ENCODE data around the gene SMYD3.
"Not testable (repeated sequence)": the region's sequence is repeated elsewhere in the genome, so short reads cannot be mapped to it uniquely, and the experiment has no call there.

SMYD3 gene

DNA sequence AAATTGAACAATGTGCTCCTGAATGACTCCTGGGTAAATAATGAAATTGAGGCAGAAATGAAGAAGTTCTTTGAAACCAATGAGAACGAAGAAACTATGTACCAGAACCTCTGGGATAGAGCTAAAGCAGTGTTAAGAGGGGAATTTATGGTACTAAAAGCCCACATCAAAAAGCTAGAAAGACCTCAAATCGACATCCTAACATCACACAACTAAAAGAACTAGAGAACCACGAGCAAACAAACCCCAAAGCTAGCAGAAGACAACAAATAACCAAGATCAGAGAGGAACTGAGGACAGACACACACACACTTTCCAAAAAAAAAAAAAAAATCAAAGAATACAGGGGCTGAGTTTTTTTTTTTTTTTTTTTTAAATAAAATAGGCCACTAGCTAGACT is 564.2 kb downstream of the SMYD3 start:
- DNase-seq, result no peak
- no peaks in the 10 kb centered on the region for H3F3A ChIP-seq (ENCODE audit: insufficient read depth, low read length)
- no peak overlapping the region for H3K4me2 ChIP-seq (ENCODE audit: low read depth, low read length)
- H3K27ac ChIP-seq (ENCODE audit: low read length), result no peak overlapping the region
- no peak overlapping the region for H2AFZ ChIP-seq (ENCODE audit: low read length)
- no peaks in the 10 kb centered on the region for H3K79me2 ChIP-seq (ENCODE audit: low read length)
- H3K27me3 ChIP-seq (replicated peaks; ENCODE audit: insufficient read depth, low read length), result no peaks in the 10 kb centered on the region
- H3K4me3 ChIP-seq (ENCODE audit: low read length), result no peak overlapping the region
- H3K9ac ChIP-seq (ENCODE audit: low read length), result no peak overlapping the region
- no peaks in the 10 kb centered on the region for H3K36me3 ChIP-seq (replicated peaks; ENCODE audit: insufficient read depth, low read length)
- TF ChIP-seq EZH2 (optimal IDR thresholded peaks at IDR 0.05; ENCODE audit: low read depth, low read length), result no peak
- TF ChIP-seq, protein P1, sequence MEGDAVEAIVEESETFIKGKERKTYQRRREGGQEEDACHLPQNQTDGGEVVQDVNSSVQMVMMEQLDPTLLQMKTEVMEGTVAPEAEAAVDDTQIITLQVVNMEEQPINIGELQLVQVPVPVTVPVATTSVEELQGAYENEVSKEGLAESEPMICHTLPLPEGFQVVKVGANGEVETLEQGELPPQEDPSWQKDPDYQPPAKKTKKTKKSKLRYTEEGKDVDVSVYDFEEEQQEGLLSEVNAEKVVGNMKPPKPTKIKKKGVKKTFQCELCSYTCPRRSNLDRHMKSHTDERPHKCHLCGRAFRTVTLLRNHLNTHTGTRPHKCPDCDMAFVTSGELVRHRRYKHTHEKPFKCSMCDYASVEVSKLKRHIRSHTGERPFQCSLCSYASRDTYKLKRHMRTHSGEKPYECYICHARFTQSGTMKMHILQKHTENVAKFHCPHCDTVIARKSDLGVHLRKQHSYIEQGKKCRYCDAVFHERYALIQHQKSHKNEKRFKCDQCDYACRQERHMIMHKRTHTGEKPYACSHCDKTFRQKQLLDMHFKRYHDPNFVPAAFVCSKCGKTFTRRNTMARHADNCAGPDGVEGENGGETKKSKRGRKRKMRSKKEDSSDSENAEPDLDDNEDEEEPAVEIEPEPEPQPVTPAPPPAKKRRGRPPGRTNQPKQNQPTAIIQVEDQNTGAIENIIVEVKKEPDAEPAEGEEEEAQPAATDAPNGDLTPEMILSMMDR (IDR thresholded peaks at IDR 0.05; ENCODE audit: low read length), result no peak
- TF ChIP-seq EZH2phosphoT487 (IDR thresholded peaks at IDR 0.05; ENCODE audit: low read length), result no peak
- H3K4me1 ChIP-seq (ENCODE audit: low read length), result peaks cover 7% of the 10 kb centered on the region; the same call in 1 of the 2 replicates
- H3K9me3 ChIP-seq (replicated peaks; ENCODE audit: insufficient read depth, low read length), result no peaks in the 10 kb centered on the region
- no peaks in the 10 kb centered on the region for H4K20me1 ChIP-seq (ENCODE audit: insufficient read depth, low read length)
- no peaks in the 10 kb centered on the region for H3K9me2 ChIP-seq (replicated peaks; ENCODE audit: insufficient read depth, low read length)

DNA sequence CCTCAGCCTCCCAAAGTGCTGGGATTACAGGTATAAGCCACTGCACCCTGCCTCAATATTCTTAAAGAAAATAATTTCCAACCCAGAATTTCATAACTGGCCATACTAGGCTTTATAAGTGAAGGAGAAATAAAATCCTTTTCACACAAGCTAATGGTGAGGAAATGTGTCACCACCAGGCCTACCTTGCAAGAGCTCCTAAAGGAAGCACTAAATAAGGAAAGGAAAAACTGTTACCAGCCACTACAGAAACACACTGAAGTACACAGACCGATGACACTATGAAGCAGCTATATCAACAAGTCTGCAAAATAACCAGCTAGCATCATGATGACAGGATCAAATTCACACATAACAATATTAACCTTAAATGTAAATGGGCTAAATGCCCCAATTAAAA is 565.3 kb downstream of the SMYD3 start:
- not testable (repeated sequence) for H3K79me2 ChIP-seq (ENCODE audit: low read length); H3K36me3 ChIP-seq (replicated peaks; ENCODE audit: insufficient read depth, low read length); H3K27me3 ChIP-seq (replicated peaks; ENCODE audit: insufficient read depth, low read length); H3K9me2 ChIP-seq (replicated peaks; ENCODE audit: insufficient read depth, low read length); H3K4me3 ChIP-seq (ENCODE audit: low read length); H4K20me1 ChIP-seq (ENCODE audit: insufficient read depth, low read length); H3K9ac ChIP-seq (ENCODE audit: low read length); H3F3A ChIP-seq (ENCODE audit: insufficient read depth, low read length); H3K4me2 ChIP-seq (ENCODE audit: low read depth, low read length); H3K9me3 ChIP-seq (replicated peaks; ENCODE audit: insufficient read depth, low read length); H3K4me1 ChIP-seq (ENCODE audit: low read length); H2AFZ ChIP-seq (ENCODE audit: low read length); H3K27ac ChIP-seq (ENCODE audit: low read length); DNase-seq

GRCh38 chr1:245939756-245940345 is 567.2 kb downstream of the SMYD3 start:
- DNase-seq, result no peak
- Histone ChIP-seq H3K27ac (ENCODE audit: low read length) (no peak overlapping the region), H4K20me1 (ENCODE audit: insufficient read depth, low read length) (no peaks in the 10 kb centered on the region), H3K9ac (ENCODE audit: low read length) (no peak overlapping the region), H3K9me2 (replicated peaks; ENCODE audit: insufficient read depth, low read length) (no peaks in the 10 kb centered on the region), H3K27me3 (replicated peaks; ENCODE audit: insufficient read depth, low read length) (no peaks in the 10 kb centered on the region), H2AFZ (ENCODE audit: low read length) (no peak overlapping the region), H3K9me3 (replicated peaks; ENCODE audit: insufficient read depth, low read length) (no peaks in the 10 kb centered on the region), H3F3A (ENCODE audit: insufficient read depth, low read length) (no peaks in the 10 kb centered on the region), H3K4me3 (ENCODE audit: low read length) (no peak overlapping the region), H3K36me3 (replicated peaks; ENCODE audit: insufficient read depth, low read length) (no peaks in the 10 kb centered on the region), H3K4me1 (ENCODE audit: low read length) (no peaks in the 10 kb centered on the region), H3K79me2 (ENCODE audit: low read length) (no peaks in the 10 kb centered on the region), H3K4me2 (ENCODE audit: low read depth, low read length) (no peak overlapping the region)
- TF ChIP-seq, protein P1 (IDR thresholded peaks at IDR 0.05; ENCODE audit: low read length), result no peak
- TF ChIP-seq EZH2phosphoT487 (IDR thresholded peaks at IDR 0.05; ENCODE audit: low read length) (no peak), EZH2 (optimal IDR thresholded peaks at IDR 0.05; ENCODE audit: low read depth, low read length) (no peak)

GRCh38 chr1:245938046-245938435 is 569.0 kb downstream of the SMYD3 start:
- H2AFZ ChIP-seq (ENCODE audit: low read length), result no peak overlapping the region
- H3K79me2 ChIP-seq (ENCODE audit: low read length), result no peaks in the 10 kb centered on the region
- H4K20me1 ChIP-seq (ENCODE audit: insufficient read depth, low read length), result no peaks in the 10 kb centered on the region
- no peaks in the 10 kb centered on the region for H3K9me2 ChIP-seq (replicated peaks; ENCODE audit: insufficient read depth, low read length)
- no peak overlapping the region for H3K4me3 ChIP-seq (ENCODE audit: low read length)
- no peaks in the 10 kb centered on the region for H3K36me3 ChIP-seq (replicated peaks; ENCODE audit: insufficient read depth, low read length)
- H3K9me3 ChIP-seq (replicated peaks; ENCODE audit: insufficient read depth, low read length), result no peaks in the 10 kb centered on the region
- no peaks in the 10 kb centered on the region for H3K4me1 ChIP-seq (ENCODE audit: low read length)
- no peak for DNase-seq
- no peak for TF ChIP-seq EZH2phosphoT487 (IDR thresholded peaks at IDR 0.05; ENCODE audit: low read length)
- TF ChIP-seq EZH2 (optimal IDR thresholded peaks at IDR 0.05; ENCODE audit: low read depth, low read length), result no peak
- TF ChIP-seq, protein P1 (IDR thresholded peaks at IDR 0.05; ENCODE audit: low read length), result no peak
- H3K27me3 ChIP-seq (replicated peaks; ENCODE audit: insufficient read depth, low read length), result no peaks in the 10 kb centered on the region
- H3K9ac ChIP-seq (ENCODE audit: low read length), result no peak overlapping the region
- H3K4me2 ChIP-seq (ENCODE audit: low read depth, low read length), result no peak overlapping the region
- no peak overlapping the region for H3K27ac ChIP-seq (ENCODE audit: low read length)
- H3F3A ChIP-seq (ENCODE audit: insufficient read depth, low read length), result no peaks in the 10 kb centered on the region
